Neural cell (in vitro differentiated cells): ENCODE results near the gene MIPOL1.

Experiments
- CTCF ChIP-seq: fragments of 450-650 bp; IDR thresholded peaks from 2 replicates; pipeline ENCODE4 v1.5.1; 2014; ENCODE audit warnings: antibody characterized with exemption, mild to moderate bottlenecking, moderate library complexity; ENCODE audit not compliant: poor library complexity, severe bottlenecking
- EP300 ChIP-seq: fragments of 450-650 bp; conservative IDR thresholded peaks from 2 replicates; pipeline ENCODE4 v1.6.1; 2014; ENCODE audit warnings: antibody characterized with exemption, mild to moderate bottlenecking, moderate library complexity; ENCODE audit not compliant: poor library complexity, severe bottlenecking
- EZH2 ChIP-seq: fragments of 200-600, 300-800 bp; shearing (Covaris generic), sonication (generic); IDR thresholded peaks from 2 replicates; pipeline ENCODE4 v1.6.1; 2014; ENCODE audit warnings: antibody characterized with exemption, low read length, borderline replicate concordance, mild to moderate bottlenecking; ENCODE audit not compliant: insufficient read depth, poor library complexity, severe bottlenecking
- POLR2AphosphoS5 ChIP-seq: IDR thresholded peaks from 2 replicates; pipeline ENCODE4 v1.6.1; 2012
- RAD21 ChIP-seq: fragments of 450-650 bp; conservative IDR thresholded peaks from 2 replicates; pipeline ENCODE4 v1.6.1; 2014; ENCODE audit warnings: antibody characterized with exemption, mild to moderate bottlenecking, moderate library complexity
- TAF1 ChIP-seq: IDR thresholded peaks from 2 replicates; pipeline ENCODE4 v1.6.1; 2012; ENCODE audit warnings: low read depth
- TF ChIP-seq, protein P1 (sequence below): IDR thresholded peaks from 2 replicates; pipeline ENCODE4 v1.6.1; 2012; ENCODE audit warnings: borderline replicate concordance

- TF ChIP-seq POLR2AphosphoS5 (no peak), EP300 (no peak), CTCF (no peak), RAD21 (no peak), TAF1 (no peak), EZH2 (no peak)
- TF ChIP-seq, protein P1, sequence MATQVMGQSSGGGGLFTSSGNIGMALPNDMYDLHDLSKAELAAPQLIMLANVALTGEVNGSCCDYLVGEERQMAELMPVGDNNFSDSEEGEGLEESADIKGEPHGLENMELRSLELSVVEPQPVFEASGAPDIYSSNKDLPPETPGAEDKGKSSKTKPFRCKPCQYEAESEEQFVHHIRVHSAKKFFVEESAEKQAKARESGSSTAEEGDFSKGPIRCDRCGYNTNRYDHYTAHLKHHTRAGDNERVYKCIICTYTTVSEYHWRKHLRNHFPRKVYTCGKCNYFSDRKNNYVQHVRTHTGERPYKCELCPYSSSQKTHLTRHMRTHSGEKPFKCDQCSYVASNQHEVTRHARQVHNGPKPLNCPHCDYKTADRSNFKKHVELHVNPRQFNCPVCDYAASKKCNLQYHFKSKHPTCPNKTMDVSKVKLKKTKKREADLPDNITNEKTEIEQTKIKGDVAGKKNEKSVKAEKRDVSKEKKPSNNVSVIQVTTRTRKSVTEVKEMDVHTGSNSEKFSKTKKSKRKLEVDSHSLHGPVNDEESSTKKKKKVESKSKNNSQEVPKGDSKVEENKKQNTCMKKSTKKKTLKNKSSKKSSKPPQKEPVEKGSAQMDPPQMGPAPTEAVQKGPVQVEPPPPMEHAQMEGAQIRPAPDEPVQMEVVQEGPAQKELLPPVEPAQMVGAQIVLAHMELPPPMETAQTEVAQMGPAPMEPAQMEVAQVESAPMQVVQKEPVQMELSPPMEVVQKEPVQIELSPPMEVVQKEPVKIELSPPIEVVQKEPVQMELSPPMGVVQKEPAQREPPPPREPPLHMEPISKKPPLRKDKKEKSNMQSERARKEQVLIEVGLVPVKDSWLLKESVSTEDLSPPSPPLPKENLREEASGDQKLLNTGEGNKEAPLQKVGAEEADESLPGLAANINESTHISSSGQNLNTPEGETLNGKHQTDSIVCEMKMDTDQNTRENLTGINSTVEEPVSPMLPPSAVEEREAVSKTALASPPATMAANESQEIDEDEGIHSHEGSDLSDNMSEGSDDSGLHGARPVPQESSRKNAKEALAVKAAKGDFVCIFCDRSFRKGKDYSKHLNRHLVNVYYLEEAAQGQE: no peak
Measured at GRCh38 chr14:37157987-37158386, 39.8 kb upstream of the MIPOL1 start.
